Activated T-helper 9 cell treated with anti-CD3 and anti-CD28 coated beads, Interleukin-2, amount 50 U/mL, for 16 hours (primary cell): ENCODE measurements around the gene GMPR.

Experiments
- DNase-seq: peaks from one replicate; pipeline ENCODE4 v3.0.0-alpha.2; 2020; ENCODE audit warnings: low read depth

The GMPR gene

GRCh38 chr6:16272201-16272600, 33.8 kb downstream of the GMPR start:
- DNase-seq = no peak

GRCh38 chr6:16273256-16273655, 34.9 kb downstream of the GMPR start:
- no peak for DNase-seq

- no peak for DNase-seq
These were observed 36.1 kb downstream of the GMPR start for GRCh38 chr6:16274483-16274882.

- DNase-seq = no peak
These were observed 36.6 kb downstream of the GMPR start for GRCh38 chr6:16274885-16275589.

- no peak for DNase-seq
These were observed 39.0 kb downstream of the GMPR start for GRCh38 chr6:16277101-16277981.

- no peak for DNase-seq
These were observed 39.8 kb downstream of the GMPR start for GRCh38 chr6:16278048-16278724.

- DNase-seq = no peak
These were observed 40.4 kb downstream of the GMPR start for GRCh38 chr6:16278750-16279149.

- DNase-seq = no peak
These were observed 40.9 kb downstream of the GMPR start for GRCh38 chr6:16279243-16279642.

- no peak for DNase-seq
These were observed 44.0 kb downstream of the GMPR start for GRCh38 chr6:16282370-16282769.

- no peak for DNase-seq
These were observed 46.1 kb downstream of the GMPR start for GRCh38 chr6:16284472-16284871.

GRCh38 chr6:16285467-16286150, 47.2 kb downstream of the GMPR start:
- DNase-seq = no peak

- DNase-seq = peak; percentile 5
These were observed 47.8 kb downstream of the GMPR start for GRCh38 chr6:16286151-16286522.

GRCh38 chr6:16288163-16288562, 49.8 kb downstream of the GMPR start:
- no peak for DNase-seq

- DNase-seq = no peak
These were observed 53.4 kb downstream of the GMPR start for GRCh38 chr6:16291739-16292138.

- no peak for DNase-seq
These were observed 54.0 kb downstream of the GMPR start for GRCh38 chr6:16292432-16292831.

- no peak for DNase-seq
These were observed 54.6 kb downstream of the GMPR start for GRCh38 chr6:16292942-16293341.

GRCh38 chr6:16294371-16294770, 56.0 kb downstream of the GMPR start:
- DNase-seq = no peak

GRCh38 chr6:16295060-16295459, 56.7 kb downstream of the GMPR start:
- no peak for DNase-seq

GRCh38 chr6:16295471-16295870, 57.1 kb downstream of the GMPR start:
- no peak for DNase-seq

- no peak for DNase-seq
These were observed 57.8 kb downstream of the GMPR start for GRCh38 chr6:16296061-16296670.

GRCh38 chr6:16299861-16300260, 61.5 kb downstream of the GMPR start:
- DNase-seq = no peak

- DNase-seq = no peak
These were observed 63.1 kb downstream of the GMPR start for GRCh38 chr6:16301511-16301910.
